HG03457 (cell line): Measurements from ENCODE around the gene GATAD1.
"Not testable (repeated sequence)": the region's sequence is repeated elsewhere in the genome, so short reads cannot be mapped to it uniquely, and the experiment has no call there.

Experiments
- ATAC-seq: cut with Tn5 transposase; IDR thresholded peaks from one replicate; pipeline ENCODE4 v1.9.1; 2021; ENCODE audit warnings: moderate number of reproducible peaks; ENCODE audit not compliant: unreplicated experiment

Gene GATAD1

GRCh38 chr7:92447345-92448204 is at the start of gene GATAD1:
GATAD1 (plus strand) TSS chr7:92447482; CDS start chr7:92447730, 248 bp downstream.
- peak; percentile 88 for ATAC-seq

GRCh38 chr7:92397542-92397941 is 49.7 kb upstream of the GATAD1 start:
- no peak for ATAC-seq

GRCh38 chr7:92400013-92400412 is 47.3 kb upstream of the GATAD1 start:
- no peak for ATAC-seq

GRCh38 chr7:92402920-92403759 is 44.1 kb upstream of the GATAD1 start:
- ATAC-seq = no peak

GRCh38 chr7:92403760-92404074 is 43.6 kb upstream of the GATAD1 start:
- no peak for ATAC-seq

GRCh38 chr7:92404170-92404614 is 43.1 kb upstream of the GATAD1 start:
- no peak for ATAC-seq

- ATAC-seq = no peak
Measured at GRCh38 chr7:92409357-92409756, 37.9 kb upstream of the GATAD1 start.

- ATAC-seq = not testable (repeated sequence)
Measured at GRCh38 chr7:92410162-92410561, 37.1 kb upstream of the GATAD1 start.

GRCh38 chr7:92412745-92413144 is 34.5 kb upstream of the GATAD1 start:
- ATAC-seq = no peak

GRCh38 chr7:92413550-92413949 is 33.7 kb upstream of the GATAD1 start:
- ATAC-seq = no peak

- no peak for ATAC-seq
Measured at GRCh38 chr7:92415225-92415624, 32.1 kb upstream of the GATAD1 start.

GRCh38 chr7:92417913-92418312 is 29.4 kb upstream of the GATAD1 start:
- no peak for ATAC-seq

- ATAC-seq = no peak
Measured at GRCh38 chr7:92421676-92422435, 25.4 kb upstream of the GATAD1 start.

GRCh38 chr7:92422926-92423325 is 24.4 kb upstream of the GATAD1 start:
- no peak for ATAC-seq

- ATAC-seq = no peak
Measured at GRCh38 chr7:92423710-92424131, 23.6 kb upstream of the GATAD1 start.

- no peak for ATAC-seq
Measured at GRCh38 chr7:92425311-92425947, 21.9 kb upstream of the GATAD1 start.

GRCh38 chr7:92427193-92427592 is 20.1 kb upstream of the GATAD1 start:
- no peak for ATAC-seq

GRCh38 chr7:92432299-92432946 is 14.9 kb upstream of the GATAD1 start:
- ATAC-seq = no peak

- ATAC-seq = no peak
Measured at GRCh38 chr7:92433019-92433418, 14.3 kb upstream of the GATAD1 start.

- no peak for ATAC-seq
Measured at GRCh38 chr7:92435542-92435941, 11.7 kb upstream of the GATAD1 start.
